Thymus (tissue), 11 donors: ENCODE data around the gene PLVAP. TPM values are rescaled to one million over a fixed set of nuclear protein-coding genes. Genes with fewer than 3 reads are reported as not detected.

Experiments
- DNase-seq, 9 donors: peaks; one replicate each; pipeline ENCODE4 v3.0.0-alpha.2; 2013; ENCODE audit warnings: low spot score in 9 of 9, low read depth in 6 of 9, missing footprints in 1 of 9
- H3K27ac ChIP-seq, 2 donors: one replicate each; pipeline ENCODE4 v1.5.1; 2013; ENCODE audit warnings: control low read depth in 1 of 2, low read depth in 1 of 2, low read length in 1 of 2, mild to moderate bottlenecking in 1 of 2, moderate library complexity in 1 of 2
- H3K27me3 ChIP-seq, 2 donors: one replicate each; pipeline ENCODE4 v1.5.1; 2013; ENCODE audit warnings: low read length in 1 of 2; ENCODE audit not compliant: control insufficient read depth in 2 of 2, insufficient read depth in 1 of 2
- H3K36me3 ChIP-seq, 2 donors: one replicate each; pipeline ENCODE4 v1.5.1; 2013; ENCODE audit warnings: low read length in 1 of 2, mild to moderate bottlenecking in 1 of 2, moderate library complexity in 1 of 2; ENCODE audit not compliant: control insufficient read depth in 2 of 2, insufficient read depth in 2 of 2
- H3K4me1 ChIP-seq, 2 donors: one replicate each; pipeline ENCODE4 v1.5.1; 2013; ENCODE audit warnings: low read length in 2 of 2; ENCODE audit not compliant: control insufficient read depth in 2 of 2, insufficient read depth in 2 of 2
- H3K4me3 ChIP-seq, 2 donors: one replicate each; pipeline ENCODE4 v1.5.1; 2013; ENCODE audit warnings: low read length in 2 of 2, control low read depth in 1 of 2, mild to moderate bottlenecking in 1 of 2
- H3K9me3 ChIP-seq, 2 donors: one replicate each; pipeline ENCODE4 v1.5.1; 2013; ENCODE audit warnings: low read length in 1 of 2, mild to moderate bottlenecking in 1 of 2; ENCODE audit not compliant: control insufficient read depth in 2 of 2, insufficient read depth in 1 of 2
- WGBS: extraction: QIAGEN DNeasy Blood & Tissue Kit; methylation state at CpG from one replicate; pipeline ENCODE4 v1.1.7; 2013; 5-methylcytosine and 5-hydroxymethylcytosine counted together
- polyA plus RNA-seq: library from polyadenylated mRNA; stranded (reverse); fragments of 200-250 nt; gene quantifications from one replicate; pipeline ENCODE4 v1.2.3, GENCODE V29; 2013
- total RNA-seq: library from RNA; stranded (reverse); fragments of 120-200 nt; gene quantifications from one replicate; pipeline ENCODE4 v1.2.4, GENCODE V29; 2013
- donor health status: healthy.

Gene PLVAP
- total and polyA plus RNA-seq, 2 donors, result 11.7 to 57.1 TPM

DNA sequence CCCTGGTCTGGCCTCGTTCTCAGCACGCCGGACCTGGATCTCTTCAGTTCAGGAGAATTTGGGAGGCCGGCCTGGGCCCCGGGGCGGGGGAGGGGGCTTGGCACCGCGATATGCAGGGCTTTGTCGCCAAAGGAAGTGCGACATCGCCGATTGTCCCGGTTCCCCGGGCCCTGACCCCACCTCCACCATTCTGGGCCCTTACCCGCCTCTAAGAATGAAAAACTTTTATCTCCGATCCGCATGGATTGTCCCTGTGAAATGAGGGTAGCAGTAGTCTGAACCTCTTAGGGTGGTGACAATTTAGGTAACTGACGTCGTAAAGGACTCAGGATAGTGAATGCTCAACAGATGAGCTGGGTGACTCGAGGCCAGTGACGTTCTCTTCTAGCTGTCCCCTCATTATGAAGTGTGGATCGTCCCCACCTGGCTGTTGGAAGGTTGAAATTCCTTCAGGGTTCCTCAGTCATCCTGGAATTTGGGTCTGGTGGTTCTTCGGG, 67.1 kb downstream of the PLVAP start:
- peak overlapping the region; percentile 80 to 94 for H3K4me3 ChIP-seq
- 11% methylated on average over 23 of the region's 23 CpGs for WGBS
- DNase-seq, result no peak

GRCh38 chr19:17309198-17309964, 67.8 kb downstream of the PLVAP start, which contains the start of gene DDA1:
DDA1 (plus strand) TSS chr19:17309563; CDS start chr19:17309655, 92 bp downstream.
- H3K27ac ChIP-seq, result peak within 1 kb of the TSS; percentile 48 to 75
- WGBS, result under 1% methylated on average over 46 of the region's 46 CpGs
- peak; percentile 96 to 100 (median 99) for DNase-seq
- peak within 1 kb of the TSS; percentile 80 to 94 for H3K4me3 ChIP-seq
- H3K27me3 ChIP-seq, result no peaks in the 10 kb centered on the region
- H3K36me3 ChIP-seq, result peaks cover 20 to 26% of the 10 kb centered on the region in 2 donors
- H3K4me1 ChIP-seq, result peaks cover 19 to 38% of the 10 kb centered on the region in 2 donors
- peaks cover 0 to 2% of the 10 kb centered on the region in 2 donors for H3K9me3 ChIP-seq

More for the DNA sequence above, 67.1 kb downstream of the PLVAP start:
- H3K4me1 ChIP-seq, result peaks cover 13 to 32% of the 10 kb centered on the region in 2 donors
- peaks cover 25 to 31% of the 10 kb centered on the region in 2 donors for H3K36me3 ChIP-seq
- H3K9me3 ChIP-seq, result peaks cover 0 to 2% of the 10 kb centered on the region in 2 donors
- H3K27ac ChIP-seq, result peak overlapping the region; percentile 48 to 75
- no peaks in the 10 kb centered on the region for H3K27me3 ChIP-seq

- Histone ChIP-seq H3K4me3 (no peak overlapping the region), H3K36me3 (peaks cover 11% of the 10 kb centered on the region in 2 donors), H3K4me1 (peaks cover 25 to 50% of the 10 kb centered on the region in 2 donors), H3K9me3 (peaks cover 0 to 2% of the 10 kb centered on the region in 2 donors), H3K27me3 (no peaks in the 10 kb centered on the region), H3K27ac (no peak overlapping the region)
- no peak for DNase-seq
- 98% methylated on average over 8 of the region's 8 CpGs for WGBS
These were observed 69.2 kb downstream of the PLVAP start for GRCh38 chr19:17307876-17308377.

GRCh38 chr19:17306285-17306714, 70.8 kb downstream of the PLVAP start:
- Histone ChIP-seq H3K4me3 (peak overlapping the region; percentile 58 to 64), H3K27me3 (no peaks in the 10 kb centered on the region), H3K9me3 (peaks cover 0 to 2% of the 10 kb centered on the region in 2 donors), H3K4me1 (peaks cover 31 to 60% of the 10 kb centered on the region in 2 donors), H3K27ac (peak overlapping the region; percentile 90 to 96), H3K36me3 (peaks cover 0 to 2% of the 10 kb centered on the region in 2 donors)
- DNase-seq, result peak in 1 of 9 donors; percentile 45
- 11% methylated on average over 28 of the region's 28 CpGs for WGBS

DNA sequence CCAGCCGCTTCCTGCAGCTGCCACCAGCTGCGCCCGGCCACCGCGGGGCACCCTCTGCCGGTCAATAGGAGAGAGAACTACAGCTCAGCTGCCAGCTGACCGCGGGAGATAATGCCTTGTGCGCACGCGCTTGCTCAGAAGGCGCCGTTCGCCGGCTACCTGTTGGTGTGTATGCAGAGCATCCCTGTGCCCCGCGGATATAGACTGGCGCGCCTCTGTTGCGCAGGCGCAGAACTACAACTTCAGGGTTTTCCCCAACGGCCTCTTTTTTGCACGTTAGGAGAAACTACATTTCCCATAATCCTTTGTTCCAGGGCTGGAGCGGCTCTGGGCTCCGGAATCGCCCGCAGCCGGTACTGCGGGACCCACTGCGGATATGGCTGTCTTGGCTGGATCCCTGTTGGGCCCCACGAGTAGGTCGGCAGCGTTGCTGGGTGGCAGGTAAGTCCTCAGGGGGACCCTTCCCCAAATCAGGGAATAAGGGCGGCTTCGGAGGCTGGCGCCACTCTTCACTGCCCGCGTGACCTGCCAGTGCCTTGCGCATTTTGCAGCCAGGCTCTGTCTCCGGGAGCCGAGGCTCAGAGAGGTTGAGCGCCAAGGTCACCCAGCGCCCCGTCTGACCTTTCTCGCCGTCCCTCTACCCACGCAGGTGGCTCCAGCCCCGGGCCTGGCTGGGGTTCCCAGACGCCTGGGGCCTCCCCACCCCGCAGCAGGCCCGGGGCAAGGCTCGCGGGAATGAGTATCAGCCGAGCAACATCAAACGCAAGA, 71.4 kb downstream of the PLVAP start, which contains the start of gene MRPL34:
TSS of gene MRPL34 (plus strand) at position 356 of the 768 bp plus-strand sequence. CDS start at position 377, 21 bp downstream.
- DNase-seq, result peak; percentile 93 to 99 (median 96)
- Histone ChIP-seq H3K4me3 (peak within 1 kb of the TSS; percentile 58 to 64), H3K36me3 (peaks cover 0 to 8% of the 10 kb centered on the region in 2 donors), H3K27ac (peak within 1 kb of the TSS; percentile 90 to 96), H3K27me3 (no peaks in the 10 kb centered on the region), H3K9me3 (peaks cover 0 to 2% of the 10 kb centered on the region in 2 donors), H3K4me1 (peaks cover 29 to 58% of the 10 kb centered on the region in 2 donors)
- under 1% methylated on average over 55 of the region's 55 CpGs for WGBS

GRCh38 chr19:17305216-17305516, 72.0 kb downstream of the PLVAP start:
- Histone ChIP-seq H3K4me3 (peak overlapping the region; percentile 58 to 64), H3K36me3 (peaks cover 0 to 12% of the 10 kb centered on the region in 2 donors), H3K9me3 (peaks cover 0 to 2% of the 10 kb centered on the region in 2 donors), H3K27me3 (no peaks in the 10 kb centered on the region), H3K4me1 (peaks cover 23 to 53% of the 10 kb centered on the region in 2 donors), H3K27ac (peak overlapping the region; percentile 90 to 92)
- 4% methylated on average over 7 of the region's 7 CpGs for WGBS
- DNase-seq, result no peak

GRCh38 chr19:17304386-17305215, 72.5 kb downstream of the PLVAP start:
- no peak for DNase-seq
- peak overlapping the region; percentile 90 to 92 for H3K27ac ChIP-seq

DNA sequence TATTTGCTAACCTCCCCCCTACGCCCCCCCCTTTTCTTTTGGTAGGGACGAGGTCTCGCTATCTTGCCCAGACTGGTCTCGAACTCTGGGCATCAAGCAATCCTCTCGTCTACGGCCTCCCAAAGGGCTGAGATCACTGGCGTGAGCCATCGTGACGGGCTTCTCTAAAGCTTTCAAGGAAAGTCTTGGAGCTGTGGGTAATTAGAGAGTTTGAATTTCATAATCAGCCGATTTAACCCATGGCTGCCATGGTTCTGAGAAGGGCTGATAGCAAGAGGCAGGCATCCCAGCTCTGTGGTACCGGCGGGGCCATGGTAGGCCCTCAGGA, 73.2 kb downstream of the PLVAP start:
- WGBS, result 90% methylated on average over 12 of the region's 12 CpGs
- no peak for DNase-seq
- peaks cover 0 to 12% of the 10 kb centered on the region in 2 donors for H3K36me3 ChIP-seq
- H3K27me3 ChIP-seq, result no peaks in the 10 kb centered on the region
- H3K4me3 ChIP-seq, result no peak overlapping the region
- peaks cover 0 to 2% of the 10 kb centered on the region in 2 donors for H3K9me3 ChIP-seq
- peak overlapping the region in 1 of 2 donors; percentile 38 for H3K27ac ChIP-seq
- H3K4me1 ChIP-seq, result peaks cover 20 to 45% of the 10 kb centered on the region in 2 donors

More at GRCh38 chr19:17304386-17305215, 72.5 kb downstream of the PLVAP start:
- peak overlapping the region in 1 of 2 donors; percentile 58 for H3K4me3 ChIP-seq
- H3K9me3 ChIP-seq, result peaks cover 0 to 2% of the 10 kb centered on the region in 2 donors
- H3K4me1 ChIP-seq, result peaks cover 20 to 48% of the 10 kb centered on the region in 2 donors
- peaks cover 0 to 12% of the 10 kb centered on the region in 2 donors for H3K36me3 ChIP-seq
- 94% methylated on average over 12 of the region's 12 CpGs for WGBS
- H3K27me3 ChIP-seq, result no peaks in the 10 kb centered on the region
